B cell (primary cell): Measurements from ENCODE around the gene THRA. TPM values are rescaled to one million over a fixed set of nuclear protein-coding genes. Genes with fewer than 3 reads are reported as not detected.

Experiments
- ATAC-seq: fragments of 200-7000 bp; cut with Tn5 transposase; one replicate; pipeline ENCODE4 v1.10.0; 2021; ENCODE audit warnings: low read depth, mild to moderate bottlenecking, moderate number of reproducible peaks, moderate library complexity
- CTCF ChIA-PET: fragments of 350-600 bp; sonication (Branson Sonifier 250); formaldehyde crosslinking; loops from one replicate; lab custom pipeline; 2021; ENCODE audit warnings: antibody characterized with exemption, inconsistent platforms; lab: Charles Lee
- POLR2A ChIA-PET: fragments of 350-600 bp; sonication (Branson Sonifier 250); formaldehyde crosslinking; loops from one replicate; lab custom pipeline; 2021; ENCODE audit warnings: antibody characterized with exemption; lab: Charles Lee
- DNase-seq: peaks from one replicate; pipeline ENCODE4 v3.0.0; 2013
- H2AFZ ChIP-seq: 2 replicates; pipeline ENCODE4 v1.6.1; 2012; ENCODE audit warnings: mild to moderate bottlenecking, low read depth, low read length; ENCODE audit not compliant: insufficient read depth, poor library complexity, severe bottlenecking
- H3K27ac ChIP-seq, 2 donors: 1 replicate in 1 of 2; 2 replicates in 1 of 2; pipeline ENCODE4 v1.5.1; 2012 to 2013; ENCODE audit warnings: low read length in 2 of 2, mild to moderate bottlenecking in 2 of 2, moderate library complexity in 1 of 2
- H3K27me3 ChIP-seq, 4 experiments: fragments of 200-600 bp in 1 of 4; sonication (generic) in 1 of 4; replicated peaks in 1 of 4; 1 replicate in 2 of 4; 2 replicates in 2 of 4; pipeline versions ENCODE4 v1.6.1 to v1.7.0; 2013 to 2016; ENCODE audit warnings: low read length in 3 of 4, mild to moderate bottlenecking in 2 of 4, mixed read lengths in 1 of 4, moderate library complexity in 1 of 4; ENCODE audit not compliant: insufficient read depth in 4 of 4, control insufficient read depth in 3 of 4; ENCODE audit errors: control extremely low read depth in 1 of 4
- H3K36me3 ChIP-seq, 2 experiments: replicated peaks in 1 of 2; 1 replicate in 1 of 2; 2 replicates in 1 of 2; pipeline versions ENCODE4 v1.6.1 to v1.7.1; 2013; ENCODE audit warnings: low read length in 1 of 2; ENCODE audit not compliant: insufficient read depth in 2 of 2, control insufficient read depth in 1 of 2; ENCODE audit errors: control extremely low read depth in 1 of 2, extremely low read depth in 1 of 2
- H3K4me1 ChIP-seq, 2 donors: fragments of 200-600 bp in 1 of 2; sonication (generic) in 1 of 2; 1 replicate in 1 of 2; 2 replicates in 1 of 2; pipeline versions ENCODE4 v1.5.1 to v1.6.1; 2013 to 2017; ENCODE audit warnings: low read length in 2 of 2; ENCODE audit not compliant: control insufficient read depth in 2 of 2, insufficient read depth in 2 of 2
- H3K4me2 ChIP-seq: replicated peaks from 2 replicates; pipeline ENCODE3; 2012; ENCODE audit warnings: mild to moderate bottlenecking, low read depth, low read length; ENCODE audit not compliant: poor library complexity, severe bottlenecking
- H3K4me3 ChIP-seq, 5 experiments: fragments of 200-600 bp in 1 of 5; sonication (generic) in 1 of 5; 1 replicate in 3 of 5; 2 replicates in 2 of 5; pipeline versions ENCODE4 v1.5.1 to v1.7.0; 2011 to 2016; ENCODE audit warnings: low read length in 4 of 5, mild to moderate bottlenecking in 4 of 5, low read depth in 2 of 5, control low read depth in 1 of 5, moderate library complexity in 1 of 5; ENCODE audit not compliant: insufficient read depth in 1 of 5; ENCODE audit errors: control extremely low read depth in 1 of 5, extremely low read depth in 1 of 5
- H3K79me2 ChIP-seq: fragments of 200-600 bp; sonication (generic); one replicate; pipeline ENCODE4 v1.6.0; 2016; ENCODE audit warnings: low read length; ENCODE audit not compliant: control insufficient read depth, insufficient read depth
- H3K9ac ChIP-seq: fragments of 200-600 bp; sonication (generic); 2 replicates; pipeline ENCODE4 v1.6.1; 2017; ENCODE audit warnings: mild to moderate bottlenecking, low read length, moderate library complexity
- H3K9me3 ChIP-seq, 3 donors: one replicate each; pipeline versions ENCODE4 v1.6.1 to v1.7.1; 2013; ENCODE audit warnings: low read length in 2 of 3; ENCODE audit not compliant: control insufficient read depth in 2 of 3, insufficient read depth in 1 of 3; ENCODE audit errors: control extremely low read depth in 1 of 3
- H4K20me1 ChIP-seq: 2 replicates; pipeline ENCODE4 v1.6.0; 2012; ENCODE audit warnings: mild to moderate bottlenecking, low read length; ENCODE audit not compliant: insufficient read depth, control insufficient read depth, poor library complexity, severe bottlenecking
- H3K27ac Mint-ChIP-seq: one replicate; pipeline ENCODE4 v1.8.0; 2021; ENCODE audit warnings: mixed read lengths
- H3K27me3 Mint-ChIP-seq: one replicate; pipeline ENCODE4 v1.8.0; 2021; ENCODE audit warnings: mixed read lengths
- H3K4me1 Mint-ChIP-seq: one replicate; pipeline ENCODE4 v1.8.0; 2021; ENCODE audit warnings: mixed read lengths
- H3K4me3 Mint-ChIP-seq: one replicate; pipeline ENCODE4 v1.8.0; 2021; ENCODE audit warnings: mixed read lengths
- H3K9me3 Mint-ChIP-seq: one replicate; pipeline ENCODE4 v1.8.0; 2022; ENCODE audit warnings: mixed read lengths; ENCODE audit not compliant: insufficient read depth
- CTCF ChIP-seq: fragments of 200-600 bp; IDR thresholded peaks from one replicate; pipeline ENCODE4 v1.8.0; 2022; ENCODE audit warnings: antibody characterized with exemption, mild to moderate bottlenecking
- EZH2 ChIP-seq: IDR thresholded peaks from 2 replicates; pipeline ENCODE4 v1.6.1; 2012; ENCODE audit warnings: borderline replicate concordance, low read depth, mild to moderate bottlenecking, moderate library complexity, low read length; ENCODE audit not compliant: insufficient read depth, poor library complexity, severe bottlenecking
- WGBS: methylation state at CpG from one replicate; pipeline ENCODE4 v1.1.5; 2013; ENCODE audit warnings: missing lambda C conversion rate; ENCODE audit not compliant: insufficient coverage; 5-methylcytosine and 5-hydroxymethylcytosine counted together
- intact Hi-C: fragments of 100-400 bp; cut with micrococcal nuclease; formaldehyde crosslinking; loops from one replicate; pipeline ENCODE4 v1.10.0; 2022
- polyA plus RNA-seq: library from polyadenylated mRNA; depleted of rRNA; stranded (reverse); fragments of >200 nt; gene quantifications from 2 replicates; pipeline ENCODE4 v1.2.3, GENCODE V29; 2012
- total RNA-seq, 2 donors: library from RNA; stranded (reverse); fragments of 120-200 nt in 1 of 2; gene quantifications; 1 replicate in 1 of 2; 2 replicates in 1 of 2; pipeline versions ENCODE4 v1.2.3 to v1.2.4, GENCODE V29; 2013 to 2022

The THRA gene
- total and polyA plus RNA-seq, 2 donors (not counting 1 experiment from before 2014, with no cell fraction given): 8.0 to 17.1 TPM

- H3K9me3 Mint-ChIP-seq: no peaks in the 10 kb centered on the region
- H3K27me3 ChIP-seq: no peaks in the 10 kb centered on the region
- no peaks in the 10 kb centered on the region for H4K20me1 ChIP-seq
- no peak overlapping the region for H3K9ac ChIP-seq
- no peaks in the 10 kb centered on the region for H3K79me2 ChIP-seq
- H3K4me1 ChIP-seq: peaks cover 0 to 5% of the 10 kb centered on the region in 2 donors
- H3K27ac ChIP-seq: no peak overlapping the region
- DNase-seq (no peak), ATAC-seq (no peak)
- H3K4me3 Mint-ChIP-seq: no peak overlapping the region
- no peaks in the 10 kb centered on the region for H3K27me3 Mint-ChIP-seq
- no peak overlapping the region for H3K4me3 ChIP-seq
- peaks cover 4% of the 10 kb centered on the region for H3K4me1 Mint-ChIP-seq
- CTCF ChIA-PET: interaction anchor here (0.7 to 5.9 kb wide), 7 partner anchors 11 to 265 kb away, joined by 3 to 55 read pairs (median 5); partner anchors contain the start of genes CSF3 and MED24
- H2AFZ ChIP-seq: no peak overlapping the region
- H3K36me3 ChIP-seq: peaks cover 0 to 74% of the 10 kb centered on the region in 2 experiments
- WGBS: over 99% methylated on average over 8 of the region's 8 CpGs
- no peak for TF ChIP-seq CTCF
- H3K9me3 ChIP-seq: no peaks in the 10 kb centered on the region
- H3K4me2 ChIP-seq: no peak overlapping the region
- H3K27ac Mint-ChIP-seq: no peak overlapping the region
- POLR2A ChIA-PET: no interaction called here
- intact Hi-C loops: no loop called here
Observed at GRCh38 chr17:40024901-40025300, 37.9 kb upstream of the THRA start.

GRCh38 chr17:40025559-40025958, 37.2 kb upstream of the THRA start:
- Mint-ChIP-seq H3K27me3 (no peaks in the 10 kb centered on the region), H3K9me3 (no peaks in the 10 kb centered on the region), H3K4me3 (no peak overlapping the region), H3K27ac (no peak overlapping the region), H3K4me1 (peaks cover 4% of the 10 kb centered on the region)
- ChIA-PET POLR2A (interaction anchor here (0.5 kb wide), 1 partner anchor 156 kb away, joined by 8 read pairs; no protein-coding TSS in a partner anchor), CTCF (interaction anchor here (0.7 to 5.9 kb wide), 14 partner anchors 12 to 403 kb away, joined by 3 to 55 read pairs (median 4); partner anchors contain the start of genes CSF3 and MED24)
- Histone ChIP-seq H3K9me3 (no peaks in the 10 kb centered on the region), H3K79me2 (no peaks in the 10 kb centered on the region), H2AFZ (no peak overlapping the region), H4K20me1 (no peaks in the 10 kb centered on the region), H3K4me3 (no peak overlapping the region), H3K27me3 (no peaks in the 10 kb centered on the region), H3K9ac (no peak overlapping the region), H3K36me3 (peaks cover 0 to 70% of the 10 kb centered on the region in 2 experiments), H3K4me2 (no peak overlapping the region), H3K27ac (no peak overlapping the region), H3K4me1 (peaks cover 0 to 5% of the 10 kb centered on the region in 2 donors)
- intact Hi-C loops: no loop called here
- 94% methylated on average over 2 of the region's 2 CpGs for WGBS
- TF ChIP-seq EZH2 (no peak), CTCF (no peak)
- ATAC-seq: no peak
- no peak for DNase-seq
